HG03103 (cell line): ENCODE data around the gene IQGAP2.
"Not testable (repeated sequence)": the region's sequence is repeated elsewhere in the genome, so short reads cannot be mapped to it uniquely, and the experiment has no call there.

Experiments
- ATAC-seq: cut with Tn5 transposase; IDR thresholded peaks from one replicate; pipeline ENCODE4 v1.9.1; 2021; ENCODE audit warnings: low read depth; ENCODE audit not compliant: unreplicated experiment

The IQGAP2 gene

DNA sequence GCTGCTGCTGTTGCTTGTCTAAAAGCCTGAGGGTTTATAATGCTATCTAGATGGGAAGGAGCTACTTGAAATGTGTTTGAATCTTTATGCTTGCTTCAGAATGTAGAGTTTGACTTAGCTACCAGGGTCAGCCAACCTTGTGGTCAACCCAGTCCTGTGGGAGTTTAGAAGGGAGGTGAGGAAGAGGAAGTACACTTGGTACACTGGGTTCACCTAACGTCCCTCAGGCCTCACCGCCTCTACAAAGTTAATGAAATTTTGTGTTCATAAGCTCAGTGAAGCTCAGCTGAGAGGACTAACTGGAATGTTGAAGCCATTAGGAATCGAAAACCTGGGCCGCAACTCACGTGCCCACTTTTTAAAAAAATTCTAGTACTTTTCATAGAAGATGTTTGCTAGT is 10.7 kb downstream of the IQGAP2 start:
- ATAC-seq: no peak

GRCh38 chr5:76414788-76415187 is 11.7 kb downstream of the IQGAP2 start:
- ATAC-seq: no peak

- ATAC-seq: no peak
Observed at GRCh38 chr5:76415855-76416254, 12.8 kb downstream of the IQGAP2 start.

- ATAC-seq: no peak
Observed at GRCh38 chr5:76419597-76420298, 16.7 kb downstream of the IQGAP2 start.

DNA sequence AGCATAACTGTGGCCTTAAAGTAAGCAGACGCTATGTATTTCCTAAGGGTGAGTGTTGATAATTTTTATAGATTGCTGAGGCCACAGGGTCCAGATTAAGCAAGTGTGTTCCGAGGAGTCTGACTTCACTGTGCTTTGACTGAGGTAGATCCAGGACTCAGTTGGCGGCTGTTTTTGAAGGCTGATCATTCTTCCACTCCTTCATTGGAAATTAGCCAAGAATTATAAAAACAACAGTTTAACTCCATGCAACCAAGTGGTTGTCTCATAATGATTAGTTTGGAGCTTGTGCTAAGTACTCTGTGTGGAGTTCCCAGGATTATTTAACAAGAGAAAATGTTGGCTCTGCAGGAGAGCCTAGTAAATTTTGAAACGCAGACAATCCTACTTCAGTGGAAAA is 19.1 kb downstream of the IQGAP2 start:
- ATAC-seq: no peak

DNA sequence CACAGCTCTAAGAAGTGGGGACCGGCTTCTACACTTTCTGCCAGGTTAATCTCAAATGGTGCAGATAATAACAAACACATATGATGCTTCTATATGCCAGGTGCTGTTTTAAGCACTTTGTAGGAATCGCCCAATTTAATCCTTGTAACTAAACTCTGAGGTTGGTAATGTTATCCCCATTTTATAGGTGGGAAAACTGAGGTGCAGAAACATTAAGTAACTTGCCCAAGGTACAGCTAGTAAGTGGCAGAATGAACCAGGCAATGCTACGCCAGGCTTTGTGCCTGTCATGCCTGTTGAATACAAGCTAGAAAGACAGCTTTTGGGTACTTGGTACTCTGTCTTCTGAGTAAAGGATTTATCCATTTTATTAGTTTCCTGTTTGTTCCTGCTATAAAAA is 19.7 kb downstream of the IQGAP2 start:
- no peak for ATAC-seq

GRCh38 chr5:76425146-76425545 is 22.1 kb downstream of the IQGAP2 start:
- ATAC-seq: no peak

DNA sequence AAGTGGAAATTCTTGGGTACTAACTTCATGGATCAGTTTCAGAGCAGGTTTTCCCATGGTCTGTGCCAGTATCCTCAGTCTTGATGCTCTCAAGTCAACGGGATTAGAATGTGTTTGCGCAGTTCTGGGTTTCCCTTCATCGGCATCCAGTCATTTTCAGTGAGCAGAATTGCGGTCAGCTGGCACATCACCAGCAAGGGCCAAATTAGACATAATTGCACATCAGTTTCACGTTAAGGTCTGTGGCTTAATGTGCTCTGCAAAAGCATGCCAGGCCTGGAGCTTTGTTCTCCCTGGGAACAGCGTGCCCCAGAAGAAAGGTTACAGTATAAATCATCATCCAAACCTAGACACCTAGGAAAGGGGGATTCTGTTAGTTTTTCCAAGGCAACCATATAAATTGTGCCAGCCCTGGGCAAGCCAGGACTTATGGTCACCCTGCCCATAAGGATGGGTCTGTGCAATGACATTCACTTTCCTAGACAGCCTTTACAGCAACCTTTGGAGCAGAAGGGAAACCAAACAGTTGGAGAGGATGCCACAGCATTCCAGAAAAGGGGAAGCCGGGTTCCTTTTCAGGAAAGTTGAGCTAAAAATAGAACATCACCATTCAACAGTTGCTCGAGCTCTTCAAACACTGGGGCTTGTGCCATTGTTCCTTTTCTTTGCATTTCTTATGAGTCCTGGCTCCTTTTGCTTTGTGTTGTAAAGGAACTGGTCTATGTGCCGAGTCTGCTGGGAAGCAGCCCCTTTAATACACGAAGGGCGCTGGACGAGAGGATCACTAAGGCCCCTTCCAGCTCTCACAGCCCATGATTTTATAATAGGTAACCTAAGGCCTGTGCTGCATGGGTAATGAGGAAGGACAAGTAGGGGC is 23.1 kb downstream of the IQGAP2 start:
- no peak for ATAC-seq

- no peak for ATAC-seq
Observed at GRCh38 chr5:76427206-76428140, 24.4 kb downstream of the IQGAP2 start.

DNA sequence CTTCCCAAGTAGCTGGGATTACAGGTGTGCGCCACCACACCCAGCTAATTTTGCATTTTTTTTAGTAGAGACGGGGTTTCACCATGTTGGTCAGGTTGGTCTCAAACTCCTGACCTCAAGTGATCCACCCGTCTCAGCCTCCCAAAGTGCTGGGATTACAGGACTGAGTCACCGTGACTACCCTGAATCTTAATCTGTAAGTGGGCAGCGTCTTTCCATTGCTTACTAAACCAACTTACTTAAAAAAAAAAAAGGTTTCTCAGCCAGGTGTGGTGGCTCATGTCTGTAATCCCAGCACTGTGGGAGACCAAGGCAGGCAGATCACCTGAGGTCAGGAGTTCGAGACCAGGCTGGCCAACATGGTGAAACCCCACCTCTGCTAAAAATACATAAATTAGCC is 25.5 kb downstream of the IQGAP2 start:
- not testable (repeated sequence) for ATAC-seq

- no peak for ATAC-seq
Observed at GRCh38 chr5:76433261-76433660, 30.2 kb downstream of the IQGAP2 start.

DNA sequence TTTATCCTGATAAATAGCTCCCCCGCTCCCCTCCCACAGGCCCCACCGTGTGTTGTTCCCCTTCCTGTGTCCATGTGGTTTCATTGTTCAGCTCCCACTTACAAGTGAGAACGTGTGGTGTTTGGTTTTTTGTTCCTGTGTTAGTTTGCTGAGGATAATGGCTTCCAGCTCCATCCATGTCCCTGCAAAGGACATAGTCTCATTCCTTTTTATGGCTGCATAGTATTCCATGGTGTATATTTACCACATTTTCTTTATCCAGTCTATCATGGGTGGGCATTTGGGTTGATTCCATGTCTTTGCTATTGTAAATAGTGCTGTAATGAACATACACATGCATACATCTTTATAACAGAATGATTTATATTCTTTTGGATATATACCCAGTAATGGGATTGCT is 34.4 kb downstream of the IQGAP2 start:
- ATAC-seq: not testable (repeated sequence)

DNA sequence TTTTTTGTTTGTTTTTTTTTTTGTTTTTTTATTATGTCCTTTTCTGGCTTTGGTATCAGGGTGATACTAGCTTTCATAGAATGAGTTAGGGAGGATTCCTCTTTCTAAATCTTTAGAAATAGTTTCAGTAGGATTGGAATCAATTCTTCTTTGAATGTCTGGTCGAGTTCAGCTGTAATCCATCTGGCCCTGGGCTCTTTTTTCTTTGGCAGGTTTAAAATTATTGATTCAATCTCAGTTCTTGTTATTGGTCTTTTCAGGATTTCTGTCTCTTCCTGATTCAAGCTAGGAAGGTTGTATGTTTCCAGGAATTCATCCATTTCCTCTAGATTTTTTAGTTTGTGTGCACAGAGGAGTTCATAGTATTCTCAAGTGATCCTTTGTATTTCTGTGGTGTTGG is 34.9 kb downstream of the IQGAP2 start:
- no peak for ATAC-seq

DNA sequence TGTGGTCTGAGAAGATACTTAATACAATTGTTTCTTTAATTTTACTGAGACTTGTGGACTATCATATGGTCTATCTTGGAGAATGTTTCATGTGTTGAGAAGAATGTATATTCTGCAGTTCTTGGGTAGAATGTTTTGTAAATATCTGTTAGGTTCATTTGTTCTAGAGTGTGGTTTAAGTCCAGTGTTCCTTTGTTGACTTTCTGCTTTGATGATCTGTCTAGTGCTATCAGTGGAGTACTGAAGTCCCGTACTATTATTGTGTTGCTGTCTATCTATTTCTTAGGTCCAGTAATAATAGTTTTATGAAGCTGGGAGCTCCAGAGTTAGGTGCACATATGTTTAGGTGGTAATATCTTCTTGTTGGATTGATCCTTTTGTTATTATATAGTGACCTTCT is 36.1 kb downstream of the IQGAP2 start:
- ATAC-seq: no peak

- ATAC-seq: no peak
Observed at GRCh38 chr5:76439929-76440328, 36.8 kb downstream of the IQGAP2 start.

DNA sequence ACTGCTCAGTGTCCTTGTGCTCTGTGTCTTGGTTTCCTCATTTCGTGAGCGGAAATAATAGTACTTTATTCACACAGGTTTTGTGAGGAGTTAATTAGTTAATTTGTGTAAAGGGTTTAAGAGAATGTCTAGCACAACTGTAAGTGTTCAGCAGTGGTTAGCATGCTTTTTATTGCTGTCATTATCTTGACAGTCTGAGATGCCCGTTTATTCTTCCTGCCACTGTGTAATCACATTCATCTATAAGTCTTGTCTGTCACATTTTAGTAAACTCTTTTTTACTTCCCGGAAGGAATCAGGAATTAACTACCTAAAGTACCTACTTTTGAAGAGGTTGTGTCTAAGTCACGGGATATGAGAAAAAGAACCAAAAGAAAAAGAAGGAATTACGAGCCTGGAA is 38.0 kb downstream of the IQGAP2 start:
- ATAC-seq: no peak

GRCh38 chr5:76441890-76442673 is 39.0 kb downstream of the IQGAP2 start:
- no peak for ATAC-seq

GRCh38 chr5:76443066-76443800 is 40.1 kb downstream of the IQGAP2 start:
- ATAC-seq: no peak

GRCh38 chr5:76445063-76445462 is 42.0 kb downstream of the IQGAP2 start:
- ATAC-seq: no peak
